ENCODE measurements around the gene MISP. TPM values are rescaled to one million over a fixed set of nuclear protein-coding genes. Genes with fewer than 3 reads are reported as not detected.

Gene MISP, protein sequence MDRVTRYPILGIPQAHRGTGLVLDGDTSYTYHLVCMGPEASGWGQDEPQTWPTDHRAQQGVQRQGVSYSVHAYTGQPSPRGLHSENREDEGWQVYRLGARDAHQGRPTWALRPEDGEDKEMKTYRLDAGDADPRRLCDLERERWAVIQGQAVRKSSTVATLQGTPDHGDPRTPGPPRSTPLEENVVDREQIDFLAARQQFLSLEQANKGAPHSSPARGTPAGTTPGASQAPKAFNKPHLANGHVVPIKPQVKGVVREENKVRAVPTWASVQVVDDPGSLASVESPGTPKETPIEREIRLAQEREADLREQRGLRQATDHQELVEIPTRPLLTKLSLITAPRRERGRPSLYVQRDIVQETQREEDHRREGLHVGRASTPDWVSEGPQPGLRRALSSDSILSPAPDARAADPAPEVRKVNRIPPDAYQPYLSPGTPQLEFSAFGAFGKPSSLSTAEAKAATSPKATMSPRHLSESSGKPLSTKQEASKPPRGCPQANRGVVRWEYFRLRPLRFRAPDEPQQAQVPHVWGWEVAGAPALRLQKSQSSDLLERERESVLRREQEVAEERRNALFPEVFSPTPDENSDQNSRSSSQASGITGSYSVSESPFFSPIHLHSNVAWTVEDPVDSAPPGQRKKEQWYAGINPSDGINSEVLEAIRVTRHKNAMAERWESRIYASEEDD
- not detected for total RNA-seq

GRCh38 chr19:750640-751423 lies at the start of gene MISP:
Gene MISP, plus strand, starts transcription at chr19:751112. Its CDS starts 5,835 bp downstream, at chr19:756947.

DNA sequence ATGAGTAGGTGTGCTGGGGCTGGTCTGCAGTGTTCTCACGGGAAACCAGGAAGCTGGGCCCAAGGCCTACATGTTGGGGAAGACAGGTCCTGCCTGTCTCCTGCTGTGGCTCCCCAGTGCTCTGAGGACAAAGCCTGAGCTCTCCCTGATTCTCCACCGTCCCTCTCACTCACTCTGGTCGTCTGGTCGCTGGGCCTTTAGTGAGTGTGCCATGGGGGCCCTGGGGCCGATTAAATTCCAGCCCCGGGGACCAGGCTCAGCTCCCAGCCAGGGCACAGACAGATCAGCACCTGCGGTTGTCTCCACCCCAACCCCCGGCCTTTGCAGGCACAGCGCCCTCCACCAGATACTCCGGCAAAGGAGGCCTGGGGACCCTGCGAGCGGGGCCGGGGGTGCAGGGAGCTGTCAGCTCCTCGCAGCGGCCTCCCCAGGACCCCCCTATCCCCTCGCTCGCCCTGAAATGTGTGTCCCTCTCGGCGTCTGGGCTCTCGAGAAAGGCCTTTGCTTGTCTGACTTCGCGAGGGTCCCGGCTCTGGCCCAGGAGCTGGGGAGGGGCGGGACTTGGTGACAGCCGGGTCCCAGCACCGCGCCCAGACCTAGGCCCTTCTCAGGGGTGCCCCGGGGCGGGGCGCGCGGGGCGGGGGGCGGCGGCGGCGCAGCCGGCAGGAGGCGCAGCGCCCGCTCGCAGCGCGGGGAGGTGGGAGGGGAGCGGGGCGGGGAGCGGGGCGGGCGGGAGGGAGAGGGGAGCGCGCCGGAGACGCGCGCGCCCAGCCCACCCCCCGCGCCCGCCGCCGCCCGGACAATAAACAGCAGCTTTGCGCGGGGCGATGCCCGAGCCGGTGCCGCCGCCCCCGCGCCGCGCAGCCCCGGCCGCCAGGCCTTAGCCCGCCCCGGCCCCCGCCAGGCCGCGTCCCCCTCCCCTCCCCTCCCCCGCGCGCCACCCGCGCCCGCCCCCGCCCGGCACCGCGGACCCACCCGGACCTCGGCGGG lies 42.5 kb upstream of the MISP start, which contains the start of gene PALM:
Gene PALM (plus strand): TSS at position 782 of the 990 bp plus-strand sequence. CDS start 212 bp downstream, outside the sequence.

DNA sequence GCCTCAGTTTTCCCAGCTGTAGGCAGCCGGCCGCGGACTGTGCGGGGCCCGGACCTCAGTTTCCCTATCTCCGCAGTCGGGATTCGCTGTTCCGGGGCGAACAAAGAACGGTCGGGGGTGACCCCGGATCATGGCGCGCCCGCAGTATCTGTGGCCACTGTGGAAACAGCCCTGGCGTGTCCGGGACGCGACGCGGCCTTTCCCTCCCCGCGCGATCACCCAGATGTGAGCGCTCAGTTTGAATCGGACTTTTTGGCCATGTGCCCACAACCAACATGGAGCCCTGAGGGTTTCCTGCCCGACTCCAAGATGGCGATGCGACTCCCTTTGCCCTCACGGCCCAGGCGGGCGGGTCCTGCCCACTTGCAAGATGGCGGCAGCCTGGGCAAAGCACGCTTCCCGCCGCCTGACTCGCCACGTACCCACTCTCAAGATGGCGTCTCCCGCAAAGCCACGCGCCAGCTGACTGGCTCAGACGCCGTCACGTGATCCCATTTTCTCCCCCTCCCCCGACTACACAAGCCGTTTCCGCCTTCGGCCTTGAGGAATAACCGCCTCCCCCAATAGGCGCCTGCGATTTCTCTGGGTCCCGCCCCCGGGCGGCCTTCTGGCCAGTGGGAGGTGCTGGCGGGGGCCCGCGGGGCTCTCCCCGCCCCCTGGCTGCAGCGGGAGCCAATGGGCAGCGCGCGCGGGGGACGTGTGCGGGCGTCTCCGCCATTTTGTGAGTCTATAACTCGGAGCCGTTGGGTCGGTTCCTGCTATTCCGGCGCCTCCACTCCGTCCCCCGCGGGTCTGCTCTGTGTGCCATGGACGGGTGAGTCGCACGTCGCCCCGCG lies 46.0 kb downstream of the MISP start, which contains the start of gene PTBP1:
Gene PTBP1 (plus strand): TSS at position 761 of the 836 bp plus-strand sequence. CDS start 46 bp downstream, at position 807.

Small RNA genes lying within 50 kb of the gene (small RNA-seq; reads per million reads assigned to genes)
- 0 reads per million in 2 donors for gene MIR3187

Other genes with a start within 250 kb of the MISP start
- gene TPGS1, start 243.6 kb upstream of the MISP start, total RNA-seq: 10 to 100 TPM; 31.0 to 31.7 TPM
- gene CDC34, start 219.4 kb upstream of the MISP start, total RNA-seq: 10 to 100 TPM; 34.4 to 60.3 TPM
- gene GZMM, start 207.1 kb upstream of the MISP start, total RNA-seq: not detected
- gene BSG, start 178.5 kb upstream of the MISP start, total RNA-seq: 100 to 1,000 TPM; 294 to 345 TPM
- gene HCN2, start 161.2 kb upstream of the MISP start, total RNA-seq: under 1 TPM; 0.67 to 0.69 TPM
- 10 to 100 TPM; 23.4 to 38.0 TPM for gene POLRMT, start 117.6 kb upstream of the MISP start, total RNA-seq
- not detected for gene FGF22, start 111.2 kb upstream of the MISP start, total RNA-seq
- 10 to 100 TPM; 53.3 to 78.6 TPM for gene RNF126, start 87.9 kb upstream of the MISP start, total RNA-seq
- gene FSTL3, start 74.7 kb upstream of the MISP start, total RNA-seq: 10 to 100 TPM; 18.6 to 54.0 TPM
- gene PRSS57, start 55.7 kb upstream of the MISP start, total RNA-seq: not detected
- gene PALM, start 42.2 kb upstream of the MISP start, total RNA-seq: 10 to 100 TPM in 1 of 2 donors, 1 to 10 TPM in 1; 6.0 to 10.3 TPM
- 100 to 1,000 TPM; 124 to 198 TPM for gene PTBP1, start 46.3 kb downstream of the MISP start, total RNA-seq
- gene PLPPR3, start 70.8 kb downstream of the MISP start, total RNA-seq: under 1 TPM in 1 of 2 donors, not detected in 1; 0.33 TPM
- not detected for gene AZU1, start 76.7 kb downstream of the MISP start, total RNA-seq
- gene PRTN3, start 89.9 kb downstream of the MISP start, total RNA-seq: not detected
- not detected for gene ELANE, start 101.2 kb downstream of the MISP start, total RNA-seq
- under 1 TPM in 1 of 2 donors, not detected in 1; 1.00 TPM for gene CFD, start 108.6 kb downstream of the MISP start, total RNA-seq
- 10 to 100 TPM; 22.4 to 23.0 TPM for gene MED16, start 142.1 kb downstream of the MISP start, total RNA-seq
- gene RNU6-9, start 142.4 kb downstream of the MISP start, total RNA-seq: not detected
- 10 to 100 TPM; 20.6 to 23.3 TPM for gene R3HDM4, start 162.1 kb downstream of the MISP start, total RNA-seq
- gene KISS1R, start 166.2 kb downstream of the MISP start, total RNA-seq: not detected
- gene ARID3A, start 174.9 kb downstream of the MISP start, total RNA-seq: 10 to 100 TPM; 11.0 to 12.0 TPM
- gene WDR18, start 233.2 kb downstream of the MISP start, total RNA-seq: 10 to 100 TPM; 60.6 to 65.3 TPM
- gene GRIN3B, start 249.3 kb downstream of the MISP start, total RNA-seq: under 1 TPM in 1 of 2 donors, not detected in 1; under 0.01 TPM

All from melanocyte of skin (primary cell).